Measurements from ENCODE around the gene KCNG2. TPM values are rescaled to one million over a fixed set of nuclear protein-coding genes. Genes with fewer than 3 reads are reported as not detected.

The KCNG2 gene
- total and polyA plus RNA-seq, 2 of the 8 experiments (the other 6 are each of a cell fraction or from before 2014, with no cell fraction given), result 0.19 to 0.74 TPM

GRCh38 chr18:79786304-79786703 lies 11.4 kb upstream of the KCNG2 start (continued):
- TF ChIP-seq CHD7 (IDR thresholded peaks at IDR 0.05; ENCODE audit: insufficient replicate concordance, low read length) (no peak), SUZ12 (IDR thresholded peaks at IDR 0.05; ENCODE audit: low read length) (no peak), SIX5 (IDR thresholded peaks at IDR 0.05; ENCODE audit: low read depth, low read length) (no peak), BRCA1 (IDR thresholded peaks at IDR 0.05; ENCODE audit: low read depth, low read length) (no peak), RXRA (IDR thresholded peaks at IDR 0.05; ENCODE audit: insufficient read depth, low read depth, low read length) (no peak), TAF1 (IDR thresholded peaks at IDR 0.05; ENCODE audit: low read depth, low read length) (no peak), CBX8 (IDR thresholded peaks at IDR 0.05; ENCODE audit: borderline replicate concordance, low read depth, low read length) (no peak), TCF12 (IDR thresholded peaks at IDR 0.05; ENCODE audit: low read depth, low read length) (no peak), RNF2 (IDR thresholded peaks at IDR 0.05; ENCODE audit: borderline replicate concordance, low read depth, low read length, missing control alignments, poor library complexity, severe bottlenecking) (no peak), PHF8 (conservative IDR thresholded peaks at IDR 0.05; ENCODE audit: low read depth, low read length) (no peak), CEBPB (IDR thresholded peaks at IDR 0.05; ENCODE audit: low read depth, low read length) (no peak), SP1 (IDR thresholded peaks at IDR 0.05; ENCODE audit: low read depth, low read length) (no peak), SIRT6 (IDR thresholded peaks at IDR 0.05; ENCODE audit: low read length) (no peak)

Measured in H1 (cell line).